HG03066 (cell line): ENCODE measurements around the gene KCNH8.
"Not testable (repeated sequence)": the region's sequence is repeated elsewhere in the genome, so short reads cannot be mapped to it uniquely, and the experiment has no call there.

ENCODE experiments used
- ATAC-seq: cut with Tn5 transposase; IDR thresholded peaks from one replicate; pipeline ENCODE4 v1.9.1; 2021; ENCODE audit warnings: low read depth; ENCODE audit not compliant: unreplicated experiment

Gene KCNH8

DNA sequence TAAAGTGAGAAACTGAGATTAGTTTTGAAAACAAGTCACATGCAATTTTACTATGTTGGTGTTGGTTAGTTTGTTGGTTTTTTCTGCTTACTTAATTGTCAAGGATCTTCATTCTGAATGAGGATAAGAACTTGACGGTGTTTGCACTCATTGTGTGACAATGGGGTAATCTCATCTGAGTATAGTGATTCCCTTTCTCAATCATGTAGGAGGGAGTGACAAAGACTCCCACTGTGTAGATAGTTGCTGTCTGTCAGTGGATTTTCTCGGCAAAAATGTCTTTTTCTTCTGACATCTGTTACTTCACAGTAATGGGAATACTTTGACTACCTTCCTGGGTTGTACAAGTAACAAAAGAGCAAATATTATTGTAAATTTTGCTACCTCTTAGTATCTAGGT, 23.5 kb downstream of the KCNH8 start:
- ATAC-seq: no peak

GRCh38 chr3:19173945-19174344, 25.6 kb downstream of the KCNH8 start:
- no peak for ATAC-seq

DNA sequence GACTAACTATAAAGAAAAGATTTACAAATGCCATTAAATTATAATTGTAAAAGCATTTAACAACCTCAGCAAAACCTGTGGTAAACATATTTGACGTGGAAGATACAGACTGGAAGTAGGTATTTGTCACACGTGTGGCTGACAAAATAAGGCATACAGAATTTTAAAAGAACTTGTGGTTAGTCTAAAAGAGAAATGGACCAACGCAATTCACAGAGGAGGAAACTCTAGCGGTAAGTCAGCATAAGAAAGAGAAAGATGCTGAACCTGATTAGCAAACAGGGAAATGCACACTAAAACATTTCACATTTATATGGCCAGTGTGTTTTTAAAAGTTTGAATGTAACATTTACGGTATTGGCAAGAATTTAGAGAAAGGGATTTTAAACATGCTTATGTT, 35.3 kb downstream of the KCNH8 start:
- no peak for ATAC-seq

DNA sequence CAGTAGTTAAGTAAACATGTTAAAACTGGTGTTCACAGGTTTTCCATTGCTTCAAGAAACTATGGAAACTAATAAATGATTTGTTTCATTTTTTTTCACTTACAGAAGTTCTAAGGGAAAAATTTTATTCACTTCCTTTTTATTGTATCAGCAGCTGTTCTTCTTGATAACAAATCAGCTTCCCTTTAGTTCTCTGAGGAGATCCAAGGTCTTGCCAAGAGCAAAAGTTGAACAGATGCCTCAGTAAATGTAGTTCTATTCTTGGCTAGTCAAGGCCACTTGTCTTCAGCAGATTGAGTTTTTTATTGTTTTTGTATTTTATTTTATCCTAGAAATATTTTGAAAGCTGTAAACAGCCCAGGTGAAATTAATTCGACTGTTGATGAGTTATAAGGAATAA, 41.8 kb downstream of the KCNH8 start:
- ATAC-seq: no peak

GRCh38 chr3:19190602-19191001, 42.3 kb downstream of the KCNH8 start:
- no peak for ATAC-seq

DNA sequence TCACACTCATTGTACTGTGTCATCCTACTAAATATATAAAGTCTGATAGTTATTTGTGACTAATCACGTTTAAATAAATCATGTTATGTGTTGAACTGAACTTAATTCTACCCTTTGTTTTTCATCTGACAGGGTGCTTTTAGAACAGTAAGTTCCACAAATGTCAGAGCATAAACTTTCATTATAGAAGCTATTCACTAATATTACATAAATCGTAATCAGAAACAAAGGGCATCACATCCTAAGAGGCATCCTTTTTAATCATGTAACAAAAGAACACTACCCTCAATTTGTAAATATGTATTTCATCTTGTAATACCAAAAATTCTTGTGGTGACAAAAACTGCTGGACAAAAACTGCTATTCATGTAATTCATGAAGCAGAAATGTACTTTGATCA, 50.8 kb downstream of the KCNH8 start:
- ATAC-seq: no peak

DNA sequence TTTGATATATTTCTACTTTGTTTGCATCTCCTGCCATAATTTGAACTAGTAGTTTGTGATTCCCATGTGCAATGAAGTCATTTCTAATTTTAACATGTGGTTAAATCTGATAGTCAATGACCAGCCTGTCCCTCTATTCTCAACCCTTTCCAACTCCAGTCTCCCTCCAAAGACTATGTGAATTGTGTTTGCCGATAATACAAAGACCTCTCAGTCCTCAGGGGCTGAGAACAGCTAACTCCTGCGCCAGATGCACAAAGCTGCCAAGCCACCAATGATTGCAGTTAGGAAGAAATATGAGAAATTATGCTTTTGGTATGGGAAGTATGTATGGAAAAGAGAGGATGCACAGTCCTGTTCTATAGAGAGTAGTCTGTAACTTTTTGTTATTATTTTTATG, 54.0 kb downstream of the KCNH8 start:
- no peak for ATAC-seq

DNA sequence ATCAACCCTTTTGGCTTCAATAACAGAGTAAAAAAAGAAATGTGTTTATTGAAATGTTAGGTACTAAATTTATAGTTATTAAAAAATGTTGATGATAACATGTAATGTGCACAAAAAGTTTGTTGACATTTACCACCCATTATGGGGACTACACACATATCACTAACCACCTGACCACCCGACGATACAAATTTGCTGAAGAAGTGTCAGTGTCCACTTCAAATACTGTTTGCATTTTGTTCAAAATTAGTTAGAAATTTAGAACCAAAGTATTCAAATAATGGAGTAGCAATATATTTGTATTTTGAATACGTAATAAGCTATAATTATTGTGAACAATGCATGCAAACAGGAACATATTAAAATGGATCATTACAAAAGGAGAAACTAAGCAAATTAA, 54.4 kb downstream of the KCNH8 start:
- ATAC-seq: no peak

DNA sequence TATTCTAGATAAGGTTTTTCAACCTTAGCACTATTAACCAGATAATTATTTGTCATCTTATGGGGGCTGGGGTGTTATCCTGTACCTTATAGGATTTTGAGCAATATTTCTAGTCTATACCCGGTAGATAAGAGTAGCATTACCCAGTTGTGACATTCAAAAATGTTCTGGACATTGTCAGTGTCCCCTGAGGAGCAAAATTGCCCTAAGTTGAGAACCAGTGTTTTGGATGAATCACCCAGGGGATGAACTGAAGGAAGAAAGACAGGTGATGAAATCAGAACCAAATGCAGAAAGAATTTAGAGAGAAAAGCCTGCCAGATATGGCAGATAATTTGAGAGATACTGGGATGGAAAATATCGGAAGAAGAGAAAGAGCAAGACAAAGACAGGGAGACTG, 58.2 kb downstream of the KCNH8 start:
- no peak for ATAC-seq

- ATAC-seq: no peak
Observed at GRCh38 chr3:19213603-19214220, 65.4 kb downstream of the KCNH8 start.

- ATAC-seq: no peak
Observed at GRCh38 chr3:19215427-19215826, 67.1 kb downstream of the KCNH8 start.

- no peak for ATAC-seq
Observed at GRCh38 chr3:19216669-19217337, 68.5 kb downstream of the KCNH8 start.

DNA sequence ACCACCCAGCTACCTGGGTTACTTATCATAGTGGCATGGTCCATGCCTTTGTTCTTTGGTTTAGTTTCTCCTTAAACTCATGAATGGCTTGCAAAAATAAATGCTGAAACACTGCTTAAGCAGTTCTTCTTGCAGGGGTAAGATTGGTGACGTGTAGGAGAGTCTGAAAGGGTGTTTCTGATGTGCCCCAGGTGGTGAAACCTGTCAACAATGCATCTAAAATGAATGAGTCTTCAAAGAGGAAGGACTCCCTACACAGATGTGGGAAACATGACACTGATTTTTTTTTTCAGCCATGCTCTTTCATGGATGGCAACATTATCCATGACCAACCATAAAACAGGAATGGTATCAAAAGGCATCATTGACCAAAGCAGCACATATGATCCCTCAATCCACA, 72.0 kb downstream of the KCNH8 start:
- no peak for ATAC-seq

DNA sequence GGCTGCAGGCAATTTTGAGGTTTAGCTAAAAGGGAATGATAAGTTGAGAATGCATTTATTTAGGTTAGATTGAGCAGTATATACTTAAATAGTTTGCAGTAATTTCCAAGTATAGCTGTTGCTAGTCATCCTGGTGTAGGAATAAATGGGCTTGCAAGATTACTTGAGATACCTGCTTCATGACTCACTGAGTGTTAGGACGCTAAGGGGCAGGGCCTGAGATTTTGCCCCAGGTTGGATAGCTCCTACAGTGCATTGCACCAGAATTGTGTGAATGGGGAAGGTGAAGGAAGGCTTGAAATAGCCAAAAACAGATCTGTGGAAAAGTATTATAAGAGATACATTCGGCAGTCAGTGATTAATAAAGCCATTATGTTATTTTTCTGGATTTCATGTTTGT, 72.8 kb downstream of the KCNH8 start:
- no peak for ATAC-seq

GRCh38 chr3:19226479-19226878, 78.2 kb downstream of the KCNH8 start:
- no peak for ATAC-seq

DNA sequence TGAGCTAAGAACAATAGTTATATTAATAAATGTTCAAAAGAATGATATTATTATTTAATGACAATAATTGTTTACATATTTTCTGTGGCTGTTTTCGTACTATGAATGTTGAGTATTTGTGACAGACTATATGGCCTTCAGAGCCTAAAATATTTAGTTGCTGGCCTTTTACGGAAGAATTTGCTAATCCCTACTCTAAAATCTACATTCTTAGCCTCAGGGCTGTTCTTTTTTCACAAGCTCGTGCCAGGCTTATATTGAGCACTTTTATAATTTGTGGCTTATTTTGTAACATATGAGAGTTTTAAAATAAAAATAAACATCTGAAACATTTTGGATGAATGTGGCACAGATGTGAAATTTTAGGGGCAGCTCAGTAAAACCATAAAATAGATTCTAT, 79.9 kb downstream of the KCNH8 start:
- ATAC-seq: no peak

- ATAC-seq: no peak
Observed at GRCh38 chr3:19229086-19229485, 80.8 kb downstream of the KCNH8 start.

GRCh38 chr3:19229881-19230280, 81.6 kb downstream of the KCNH8 start:
- ATAC-seq: not testable (repeated sequence)

GRCh38 chr3:19231792-19232461, 83.6 kb downstream of the KCNH8 start:
- no peak for ATAC-seq

DNA sequence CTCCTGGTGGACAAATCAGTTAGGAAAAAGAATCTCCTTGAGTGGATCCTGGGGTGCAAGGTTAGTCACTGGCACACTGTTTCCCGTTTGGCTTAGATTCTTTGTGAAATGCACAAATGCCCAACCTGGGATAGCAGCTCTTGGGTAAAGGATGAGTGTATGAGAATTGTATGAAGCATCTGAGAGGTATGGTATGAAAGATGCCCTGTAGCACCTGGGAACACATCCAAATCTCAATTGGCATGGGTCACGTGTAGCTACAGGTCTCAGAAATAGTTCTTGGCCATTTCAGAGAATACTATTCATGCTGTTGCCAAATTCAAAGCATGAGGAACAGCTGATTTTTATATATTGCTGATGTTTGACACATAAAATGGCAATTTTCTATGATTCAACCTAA, 84.3 kb downstream of the KCNH8 start:
- no peak for ATAC-seq

DNA sequence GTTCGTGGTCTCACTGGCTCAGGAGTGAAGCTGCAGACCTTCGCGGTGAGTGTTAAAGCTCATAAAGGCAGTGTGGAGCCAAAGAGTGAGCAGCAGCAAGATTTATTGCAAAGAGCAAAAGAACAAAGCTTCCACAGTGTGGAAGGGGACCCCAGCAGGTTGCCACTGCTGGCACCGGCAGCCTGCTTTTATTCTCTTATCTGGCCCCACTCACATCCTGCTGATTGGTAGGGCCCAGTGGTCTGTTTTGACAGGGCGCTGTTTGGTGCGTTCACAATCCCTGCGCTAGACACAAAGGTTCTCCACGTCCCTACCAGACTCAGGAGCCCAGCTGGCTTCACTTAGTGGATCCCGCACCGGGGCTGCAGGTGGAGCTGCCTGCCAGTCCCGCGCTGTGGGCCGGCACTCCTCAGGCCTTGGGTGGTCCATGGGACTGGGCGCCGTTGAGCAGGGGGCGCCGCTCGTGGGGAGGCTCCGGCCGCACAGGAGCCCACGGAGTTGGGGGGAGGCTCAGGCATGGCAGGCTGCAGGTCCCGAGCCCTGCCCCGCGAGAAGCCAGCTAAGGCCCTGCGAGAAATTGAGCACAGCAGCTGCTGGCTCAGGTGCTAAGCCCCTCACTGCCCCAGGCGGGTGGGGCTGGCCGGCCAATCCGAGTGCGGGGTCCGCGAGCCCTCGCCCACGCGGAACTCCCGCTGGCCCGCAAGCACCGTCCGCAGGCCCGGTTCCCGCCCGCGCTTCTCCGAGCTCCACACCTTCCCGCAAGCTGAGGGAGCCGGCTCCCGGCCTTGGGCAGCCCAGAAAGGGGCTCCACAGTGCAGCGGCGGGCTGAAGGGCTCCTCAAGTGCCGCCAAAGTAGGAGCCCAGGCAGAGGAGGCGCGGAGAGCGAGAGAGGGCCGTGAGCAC, 85.8 kb downstream of the KCNH8 start:
- not testable (repeated sequence) for ATAC-seq
